ENCODE data around the gene PTBP2.
"Not testable (repeated sequence)": the region's sequence is repeated elsewhere in the genome, so short reads cannot be mapped to it uniquely, and the experiment has no call there.

The PTBP2 gene

GRCh38 chr1:96756789-96757188 lies 35.2 kb downstream of the PTBP2 start:
- Histone ChIP-seq H3K4me3 (no peak overlapping the region), H3K36me3 (peaks cover 91% of the 10 kb centered on the region), H3K27me3 (no peaks in the 10 kb centered on the region), H4K20me1 (no peaks in the 10 kb centered on the region; the same call in 1 of the 2 replicates), H3K9me3 (peaks cover 72% of the 10 kb centered on the region), H3K4me1 (no peaks in the 10 kb centered on the region), H3K27ac (no peak overlapping the region), H3K4me2 (no peak overlapping the region), H3K9ac (no peak overlapping the region)
- no peak for TF ChIP-seq Cebpa-rat (IDR thresholded peaks at IDR 0.05)

- H4K20me1 ChIP-seq: peaks cover 38% of the 10 kb centered on the region
- not testable (repeated sequence) for H3K27ac ChIP-seq, H3K4me1 ChIP-seq, H3K27me3 ChIP-seq, H3K9ac ChIP-seq, H3K4me3 ChIP-seq, H3K4me2 ChIP-seq
- H3K9me3 ChIP-seq: peaks cover 44% of the 10 kb centered on the region
- H3K36me3 ChIP-seq: peaks cover 73% of the 10 kb centered on the region
These were observed 41.0 kb downstream of the PTBP2 start for GRCh38 chr1:96762586-96762985.

DNA sequence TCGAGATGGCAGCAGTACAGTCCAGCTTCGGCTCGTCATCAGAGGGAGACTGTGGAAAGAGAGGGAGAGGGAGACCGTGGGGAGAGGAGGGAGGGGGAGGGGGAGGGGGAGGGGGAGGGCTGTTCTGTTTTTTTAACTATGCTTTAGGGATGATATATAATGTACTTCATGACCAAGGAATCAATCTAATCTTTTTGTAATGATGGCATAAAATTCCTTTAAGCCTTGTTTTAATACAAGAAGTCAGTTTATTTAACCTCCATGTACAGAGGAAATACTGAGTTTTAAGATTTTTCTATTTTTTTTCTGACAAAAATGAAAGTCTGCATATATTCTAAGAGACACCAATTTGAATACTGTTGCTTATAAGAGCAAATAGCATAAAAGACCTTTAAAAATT lies 41.9 kb downstream of the PTBP2 start:
- H3K9me3 ChIP-seq: peaks cover 41% of the 10 kb centered on the region
- H3K27me3 ChIP-seq: no peaks in the 10 kb centered on the region
- TF ChIP-seq Cebpa-rat (IDR thresholded peaks at IDR 0.05): no peak
- no peaks in the 10 kb centered on the region for H3K4me1 ChIP-seq
- H3K27ac ChIP-seq: no peak overlapping the region
- peaks cover 74% of the 10 kb centered on the region for H3K36me3 ChIP-seq
- H3K4me2 ChIP-seq: no peak overlapping the region
- no peak overlapping the region for H3K9ac ChIP-seq
- H3K4me3 ChIP-seq: no peak overlapping the region
- H4K20me1 ChIP-seq: peaks cover 48% of the 10 kb centered on the region

DNA sequence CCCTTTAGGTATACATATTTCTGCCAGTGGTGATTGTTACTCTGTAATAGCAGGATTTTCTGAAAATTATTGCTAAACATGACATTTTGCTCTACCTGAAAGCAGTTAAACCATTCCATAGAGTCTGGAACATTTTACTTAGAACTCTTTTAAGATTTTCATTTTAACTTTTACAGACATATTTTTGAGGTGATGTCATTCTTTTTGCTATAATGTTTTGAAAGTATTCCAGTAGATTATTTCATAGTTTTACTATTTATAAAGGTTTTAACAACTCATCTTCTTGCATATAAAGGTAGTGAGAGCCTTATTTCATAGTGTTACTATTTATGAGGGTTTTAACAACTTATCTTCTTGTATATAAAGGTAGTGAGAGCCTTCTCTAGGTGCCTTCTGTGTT lies 42.9 kb downstream of the PTBP2 start:
- H3K9me3 ChIP-seq: peaks cover 33% of the 10 kb centered on the region
- H3K36me3 ChIP-seq: peaks cover 65% of the 10 kb centered on the region
- H3K27ac ChIP-seq: no peak overlapping the region
- TF ChIP-seq Cebpa-rat (IDR thresholded peaks at IDR 0.05): no peak
- no peak overlapping the region for H3K9ac ChIP-seq
- H3K4me3 ChIP-seq: no peak overlapping the region
- peaks cover 57% of the 10 kb centered on the region for H4K20me1 ChIP-seq
- H3K4me2 ChIP-seq: no peak overlapping the region
- H3K4me1 ChIP-seq: no peaks in the 10 kb centered on the region
- no peaks in the 10 kb centered on the region for H3K27me3 ChIP-seq

DNA sequence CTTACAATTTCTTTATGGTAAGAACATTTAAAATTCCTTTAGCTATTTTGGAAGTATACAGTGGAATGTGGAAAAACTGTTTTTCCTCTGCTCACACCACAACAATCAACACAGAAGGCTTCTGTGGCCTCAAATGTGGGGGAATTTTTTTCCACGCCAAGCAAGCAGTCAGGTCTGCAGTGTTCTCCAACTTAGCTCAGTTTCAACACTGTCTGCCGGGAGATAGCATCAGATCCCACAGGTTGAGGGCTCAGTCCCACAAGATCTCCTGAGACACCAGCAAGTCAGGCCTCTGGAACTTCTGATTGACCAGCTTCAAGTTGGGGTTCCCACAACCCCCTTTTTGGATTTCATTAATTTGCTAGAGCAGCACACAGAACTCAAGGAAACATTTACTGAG lies 50.3 kb downstream of the PTBP2 start:
- H3K4me2 ChIP-seq: no peak overlapping the region

GRCh38 chr1:96772349-96772748 lies 50.8 kb downstream of the PTBP2 start:
- no peak overlapping the region for H3K27ac ChIP-seq
- no peak overlapping the region for H3K4me3 ChIP-seq
- H3K9me3 ChIP-seq: no peaks in the 10 kb centered on the region
- H3K36me3 ChIP-seq: peaks cover 63% of the 10 kb centered on the region
- H3K4me1 ChIP-seq: no peaks in the 10 kb centered on the region
- H3K4me2 ChIP-seq: no peak overlapping the region
- no peak overlapping the region for H3K9ac ChIP-seq
- no peaks in the 10 kb centered on the region for H3K27me3 ChIP-seq
- H4K20me1 ChIP-seq: peaks cover 47% of the 10 kb centered on the region
- TF ChIP-seq Cebpa-rat (IDR thresholded peaks at IDR 0.05): no peak

More for the DNA sequence above, 50.3 kb downstream of the PTBP2 start:
- H3K9ac ChIP-seq: no peak overlapping the region
- no peak for TF ChIP-seq Cebpa-rat (IDR thresholded peaks at IDR 0.05)
- H4K20me1 ChIP-seq: peaks cover 52% of the 10 kb centered on the region
- no peak overlapping the region for H3K4me3 ChIP-seq
- H3K36me3 ChIP-seq: peaks cover 65% of the 10 kb centered on the region
- H3K27me3 ChIP-seq: no peaks in the 10 kb centered on the region
- no peaks in the 10 kb centered on the region for H3K4me1 ChIP-seq
- H3K27ac ChIP-seq: no peak overlapping the region
- H3K9me3 ChIP-seq: no peaks in the 10 kb centered on the region

- no peaks in the 10 kb centered on the region for H3K4me1 ChIP-seq
- no peaks in the 10 kb centered on the region for H3K9me3 ChIP-seq
- peaks cover 60% of the 10 kb centered on the region for H3K36me3 ChIP-seq
- H3K9ac ChIP-seq: no peak overlapping the region
- peaks cover 41% of the 10 kb centered on the region for H4K20me1 ChIP-seq
- no peak overlapping the region for H3K4me2 ChIP-seq
- no peak overlapping the region for H3K27ac ChIP-seq
- no peaks in the 10 kb centered on the region for H3K27me3 ChIP-seq
- H3K4me3 ChIP-seq: no peak overlapping the region
- TF ChIP-seq Cebpa-rat (IDR thresholded peaks at IDR 0.05): no peak
These were observed 51.4 kb downstream of the PTBP2 start for GRCh38 chr1:96772972-96773371.

GRCh38 chr1:96782206-96782605 lies 60.6 kb downstream of the PTBP2 start:
- H3K9me3 ChIP-seq: no peaks in the 10 kb centered on the region
- no peak for TF ChIP-seq Cebpa-rat (IDR thresholded peaks at IDR 0.05)
- no peak overlapping the region for H3K4me3 ChIP-seq
- H3K9ac ChIP-seq: no peak overlapping the region
- peaks cover 88% of the 10 kb centered on the region for H3K36me3 ChIP-seq
- H3K27me3 ChIP-seq: no peaks in the 10 kb centered on the region
- no peak overlapping the region for H3K4me2 ChIP-seq
- H3K4me1 ChIP-seq: no peaks in the 10 kb centered on the region
- no peaks in the 10 kb centered on the region; the same call in 1 of the 2 replicates for H4K20me1 ChIP-seq
- no peak overlapping the region for H3K27ac ChIP-seq

DNA sequence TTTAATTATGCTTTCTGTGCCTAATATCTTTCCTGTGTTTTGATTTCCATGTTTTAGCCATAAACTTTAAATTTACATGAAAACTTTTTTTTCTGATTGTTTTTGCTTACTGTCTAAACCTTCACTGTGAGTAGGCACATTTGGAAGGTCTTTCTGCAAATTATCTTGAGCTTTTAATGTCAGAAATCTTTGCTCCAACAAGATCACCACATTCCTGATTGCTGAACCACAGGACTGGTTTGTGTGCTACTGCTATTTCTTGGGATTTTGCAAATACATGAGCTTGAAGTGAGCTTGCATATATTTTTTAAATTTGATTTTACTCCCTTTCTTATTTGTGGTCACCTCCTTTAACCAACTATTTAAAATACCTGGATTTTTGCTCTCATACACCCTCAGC lies 61.3 kb downstream of the PTBP2 start:
- Histone ChIP-seq H3K4me2 (no peak overlapping the region), H3K9ac (no peak overlapping the region), H4K20me1 (no peaks in the 10 kb centered on the region; the same call in 1 of the 2 replicates), H3K9me3 (no peaks in the 10 kb centered on the region), H3K27ac (no peak overlapping the region), H3K4me1 (no peaks in the 10 kb centered on the region), H3K27me3 (no peaks in the 10 kb centered on the region), H3K4me3 (no peak overlapping the region), H3K36me3 (peaks cover 90% of the 10 kb centered on the region)
- no peak for TF ChIP-seq Cebpa-rat (IDR thresholded peaks at IDR 0.05)

GRCh38 chr1:96790599-96790998 lies 69.0 kb downstream of the PTBP2 start:
- Histone ChIP-seq H3K9me3 (no peaks in the 10 kb centered on the region), H3K9ac (no peak overlapping the region), H3K36me3 (peaks cover 65% of the 10 kb centered on the region), H3K4me1 (no peaks in the 10 kb centered on the region), H3K27me3 (no peaks in the 10 kb centered on the region), H3K4me2 (no peak overlapping the region), H3K27ac (no peak overlapping the region), H3K4me3 (no peak overlapping the region), H4K20me1 (no peaks in the 10 kb centered on the region)
- no peak for TF ChIP-seq Cebpa-rat (IDR thresholded peaks at IDR 0.05)

GRCh38 chr1:96792220-96792619 lies 70.6 kb downstream of the PTBP2 start:
- Histone ChIP-seq H3K4me3 (no peak overlapping the region), H3K9me3 (no peaks in the 10 kb centered on the region), H4K20me1 (no peaks in the 10 kb centered on the region), H3K27me3 (no peaks in the 10 kb centered on the region), H3K36me3 (peaks cover 68% of the 10 kb centered on the region), H3K4me2 (no peak overlapping the region), H3K9ac (no peak overlapping the region), H3K27ac (no peak overlapping the region), H3K4me1 (no peaks in the 10 kb centered on the region)
- no peak for TF ChIP-seq Cebpa-rat (IDR thresholded peaks at IDR 0.05)

DNA sequence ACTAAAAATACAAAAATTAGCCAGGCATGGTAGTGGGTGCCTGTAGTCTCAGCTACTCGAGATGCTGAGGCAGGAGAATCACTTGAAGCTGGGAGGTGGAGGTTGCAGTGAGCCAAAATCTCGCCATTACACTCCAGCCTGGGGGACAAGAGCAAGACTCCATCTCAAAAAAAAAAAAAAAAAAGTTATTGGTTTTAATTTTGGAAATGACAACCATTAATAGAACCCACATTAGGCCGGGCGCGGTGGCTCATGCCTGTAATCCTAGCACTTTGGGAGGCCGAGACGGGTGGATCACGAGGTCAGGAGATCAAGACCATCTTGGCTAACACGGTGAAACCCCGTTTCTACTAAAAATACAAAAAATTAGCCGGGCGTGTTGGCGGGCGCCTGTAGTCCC lies 80.1 kb downstream of the PTBP2 start:
- not testable (repeated sequence) for H3K9me3 ChIP-seq, H3K27me3 ChIP-seq, H3K4me3 ChIP-seq, H3K4me2 ChIP-seq, H3K4me1 ChIP-seq, H3K9ac ChIP-seq, H4K20me1 ChIP-seq, H3K27ac ChIP-seq
- peaks cover 57% of the 10 kb centered on the region for H3K36me3 ChIP-seq

All from BLaER1 (cell line).